T-helper 17 cell (primary cell): ENCODE data around the gene BRCA1. TPM values are rescaled to one million over a fixed set of nuclear protein-coding genes. Genes with fewer than 3 reads are reported as not detected.
A peak's percentile ranks its signal among the peaks of the same experiment; 100 is the strongest.

ENCODE experiments used
- ATAC-seq: fragments of 150-1000 bp; cut with Tn5 transposase; 2 replicates; pipeline ENCODE4 v1.10.0; 2021; ENCODE audit warnings: mild to moderate bottlenecking, moderate library complexity
- DNase-seq, 3 donors: peaks; one replicate each; pipeline versions ENCODE4 v3.0.0 to v3.0.0-alpha.2; 2020 to 2021
- H3K9me3 ChIP-seq: one replicate; pipeline ENCODE4 v1.7.0; 2013; ENCODE audit warnings: low read length, mild to moderate bottlenecking; ENCODE audit not compliant: control insufficient read depth, poor library complexity, severe bottlenecking
- H3K27ac Mint-ChIP-seq: one replicate; pipeline ENCODE4 v1.8.0; 2022; ENCODE audit warnings: mild to moderate bottlenecking, moderate library complexity, mixed read lengths
- H3K27me3 Mint-ChIP-seq: one replicate; pipeline ENCODE4 v1.8.0; 2022; ENCODE audit warnings: mixed read lengths
- H3K36me3 Mint-ChIP-seq: one replicate; pipeline ENCODE4 v1.8.0; 2022; ENCODE audit warnings: low read depth, mixed read lengths
- H3K4me1 Mint-ChIP-seq: one replicate; pipeline ENCODE4 v1.8.0; 2022; ENCODE audit warnings: mild to moderate bottlenecking, mixed read lengths
- H3K4me3 Mint-ChIP-seq: one replicate; pipeline ENCODE4 v1.8.0; 2022; ENCODE audit warnings: mild to moderate bottlenecking, moderate library complexity, mixed read lengths
- total RNA-seq, 4 donors: library from RNA in 2 of 4; stranded (reverse) in 2 of 4; gene quantifications; one replicate each; pipeline ENCODE4 v1.2.3 and lab custom pipeline; 2022 to 2026

The BRCA1 gene
- total RNA-seq, 2 donors from 2014 or later, result 2.1 to 3.4 TPM

- DNase-seq (no peak), ATAC-seq (no peak)
- Mint-ChIP-seq H3K4me3 (no peak overlapping the region), H3K36me3 (no peaks in the 10 kb centered on the region), H3K27me3 (no peaks in the 10 kb centered on the region), H3K27ac (no peak overlapping the region), H3K4me1 (peaks cover 2% of the 10 kb centered on the region)
- H3K9me3 ChIP-seq, result no peaks in the 10 kb centered on the region
Observed at GRCh38 chr17:43039646-43040045, 85.5 kb downstream of the BRCA1 start.

DNA sequence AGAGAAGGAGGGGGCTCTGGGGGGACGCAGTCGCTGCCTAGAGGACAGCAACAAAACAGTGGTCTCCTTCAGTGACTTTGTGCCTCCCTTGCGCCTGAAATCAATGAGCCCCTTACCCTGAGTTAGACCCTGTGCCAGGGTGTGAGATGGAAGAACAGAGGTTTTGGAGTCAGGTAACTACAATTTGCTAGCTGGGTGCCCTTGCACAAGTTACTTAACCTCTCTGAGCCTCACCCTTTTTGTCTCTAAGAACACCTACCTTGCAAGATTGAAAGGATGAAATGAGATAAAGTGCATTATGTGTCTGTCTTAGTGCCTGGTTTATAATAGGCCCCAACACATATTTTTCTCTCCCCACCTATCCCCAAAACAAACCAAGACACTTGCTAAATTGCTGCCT, 90.3 kb downstream of the BRCA1 start:
- no peak for ATAC-seq
- no peak for DNase-seq
- H3K27ac Mint-ChIP-seq, result peak overlapping the region; percentile 63

DNA sequence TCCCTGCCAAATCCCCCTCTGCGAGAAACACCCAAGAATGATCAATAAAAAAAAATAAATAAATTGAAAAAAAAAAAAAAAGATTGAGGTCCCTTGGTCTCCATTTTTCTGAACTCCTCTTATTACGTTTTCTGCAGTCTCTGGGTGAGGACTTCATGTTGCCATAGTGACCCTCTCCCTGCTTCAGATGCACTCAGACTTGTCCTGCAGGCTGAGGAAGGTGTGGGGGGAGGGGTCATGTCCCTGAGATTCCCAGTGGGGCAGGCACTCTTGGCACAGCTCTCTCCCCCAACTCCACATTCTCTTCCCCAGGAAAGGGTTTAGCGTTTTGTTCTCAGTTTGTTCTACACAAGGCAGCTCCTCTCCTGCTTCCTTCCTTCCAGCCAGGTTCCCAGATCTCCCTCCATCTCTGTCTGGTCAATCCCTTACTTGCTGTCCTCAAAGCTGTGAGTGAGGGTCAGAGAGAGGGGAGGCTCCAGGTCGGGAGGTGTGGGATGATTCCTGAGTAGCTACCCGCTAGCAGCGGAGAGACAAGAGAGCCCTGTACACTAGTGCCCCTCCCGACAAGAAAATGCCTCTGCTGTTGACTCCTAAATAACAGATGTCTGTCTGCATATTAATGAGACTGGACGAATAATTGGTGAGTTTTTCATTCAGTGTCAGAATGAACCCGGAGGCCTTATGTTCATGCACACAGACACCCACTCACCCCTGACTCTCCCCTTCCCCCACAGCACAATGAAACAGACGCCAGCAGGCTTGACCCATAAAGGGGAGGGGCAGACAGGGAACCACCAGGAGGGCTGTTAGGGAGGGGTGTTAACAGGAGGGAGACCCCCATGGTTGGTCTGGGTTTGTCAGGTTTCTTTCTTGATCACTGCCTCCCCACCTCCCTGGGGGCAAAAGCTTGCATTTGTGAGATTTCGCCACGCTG, 90.9 kb downstream of the BRCA1 start:
- ATAC-seq, result no peak
- no peak for DNase-seq
- no peaks in the 10 kb centered on the region for H3K9me3 ChIP-seq
- no peak overlapping the region for H3K4me3 Mint-ChIP-seq
- no peaks in the 10 kb centered on the region for H3K27me3 Mint-ChIP-seq
- H3K27ac Mint-ChIP-seq, result no peak overlapping the region
- H3K36me3 Mint-ChIP-seq, result no peaks in the 10 kb centered on the region
- peaks cover 2% of the 10 kb centered on the region for H3K4me1 Mint-ChIP-seq

More for the DNA sequence above, 90.3 kb downstream of the BRCA1 start:
- Mint-ChIP-seq H3K4me3 (peak overlapping the region; percentile 56), H3K36me3 (no peaks in the 10 kb centered on the region), H3K27me3 (no peaks in the 10 kb centered on the region), H3K4me1 (peaks cover 2% of the 10 kb centered on the region)
- H3K9me3 ChIP-seq, result no peaks in the 10 kb centered on the region

- DNase-seq (no peak), ATAC-seq (no peak)
- no peak overlapping the region for H3K27ac Mint-ChIP-seq
- no peak overlapping the region for H3K4me3 Mint-ChIP-seq
- H3K9me3 ChIP-seq, result no peaks in the 10 kb centered on the region
- H3K27me3 Mint-ChIP-seq, result no peaks in the 10 kb centered on the region
- H3K4me1 Mint-ChIP-seq, result peaks cover 4% of the 10 kb centered on the region
- no peaks in the 10 kb centered on the region for H3K36me3 Mint-ChIP-seq
Observed at GRCh38 chr17:43031666-43032065, 93.5 kb downstream of the BRCA1 start.

DNA sequence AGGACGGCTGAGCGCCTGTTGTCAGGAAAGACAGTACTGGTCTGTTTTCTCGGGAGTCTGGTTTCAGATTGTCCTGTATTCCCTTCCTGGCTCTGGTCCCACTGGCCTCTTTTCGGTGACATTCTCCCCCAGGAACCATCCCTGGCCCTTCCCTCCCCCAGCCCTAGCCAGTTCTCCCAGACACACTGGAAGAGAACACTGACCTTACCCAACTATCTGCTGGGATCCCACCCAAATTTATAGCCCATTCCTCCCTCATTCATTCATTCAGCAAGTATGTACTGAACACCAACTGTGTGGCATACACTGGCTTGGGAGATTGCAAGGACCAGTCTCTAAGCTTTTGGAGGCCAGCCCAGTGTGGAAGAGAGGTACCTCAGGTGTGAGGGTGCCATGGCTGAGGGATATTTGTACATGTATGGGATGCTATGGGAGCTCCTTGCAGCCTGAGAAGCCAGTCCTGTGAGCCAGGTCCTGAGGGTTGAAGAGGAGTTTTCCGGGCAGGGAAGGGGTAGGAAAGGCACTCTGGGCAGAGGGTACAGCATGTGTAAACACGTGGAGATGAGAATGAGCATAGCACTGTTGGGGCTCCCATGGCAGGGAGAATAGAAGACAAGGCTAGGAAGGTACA, 94.9 kb downstream of the BRCA1 start:
- Mint-ChIP-seq H3K27me3 (no peaks in the 10 kb centered on the region), H3K36me3 (no peaks in the 10 kb centered on the region), H3K4me3 (no peak overlapping the region), H3K4me1 (peaks cover 5% of the 10 kb centered on the region), H3K27ac (peak overlapping the region; percentile 62)
- DNase-seq (no peak), ATAC-seq (no peak)
- H3K9me3 ChIP-seq, result no peaks in the 10 kb centered on the region

DNA sequence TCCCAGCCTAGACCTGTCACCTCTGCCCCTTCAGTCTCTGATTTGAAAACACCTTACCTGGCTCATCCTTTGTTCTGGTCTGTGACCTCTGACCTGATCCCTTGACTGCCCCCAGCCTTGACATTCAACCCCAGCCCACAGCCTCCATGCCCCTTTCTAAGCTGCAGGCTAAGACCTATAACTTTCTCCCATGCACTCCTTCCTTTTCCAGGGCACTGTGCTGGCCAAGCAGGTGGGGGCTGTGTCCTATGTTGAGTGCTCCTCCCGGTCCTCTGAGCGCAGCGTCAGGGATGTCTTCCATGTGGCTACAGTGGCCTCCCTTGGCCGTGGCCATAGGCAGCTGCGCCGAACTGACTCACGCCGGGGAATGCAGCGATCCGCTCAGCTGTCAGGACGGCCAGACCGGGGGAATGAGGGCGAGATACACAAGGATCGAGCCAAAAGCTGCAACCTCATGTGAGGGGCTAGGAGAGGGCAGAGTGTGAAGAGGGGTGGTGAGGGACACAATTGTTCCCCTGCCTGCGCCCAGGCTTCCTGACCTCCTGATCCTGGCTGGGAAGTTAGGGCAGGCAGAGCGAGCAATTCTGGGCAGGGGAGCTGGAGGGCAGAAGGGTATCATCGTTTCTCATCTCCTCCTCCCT, 96.8 kb downstream of the BRCA1 start:
- Mint-ChIP-seq H3K4me1 (peaks cover 12% of the 10 kb centered on the region), H3K4me3 (peak overlapping the region; percentile 57), H3K27ac (peak overlapping the region; percentile 51), H3K36me3 (no peaks in the 10 kb centered on the region), H3K27me3 (no peaks in the 10 kb centered on the region)
- ATAC-seq, result no peak
- no peaks in the 10 kb centered on the region for H3K9me3 ChIP-seq
- DNase-seq, result no peak

- H3K27me3 Mint-ChIP-seq, result no peaks in the 10 kb centered on the region
- H3K9me3 ChIP-seq, result no peaks in the 10 kb centered on the region
- peak overlapping the region; percentile 51 for H3K27ac Mint-ChIP-seq
- DNase-seq (no peak), ATAC-seq (no peak)
- H3K36me3 Mint-ChIP-seq, result no peaks in the 10 kb centered on the region
- H3K4me1 Mint-ChIP-seq, result peaks cover 12% of the 10 kb centered on the region
- peak overlapping the region; percentile 57 for H3K4me3 Mint-ChIP-seq
Observed at GRCh38 chr17:43027091-43028032, 97.8 kb downstream of the BRCA1 start.

- peak overlapping the region; percentile 25 for H3K4me3 Mint-ChIP-seq
- peak overlapping the region; percentile 95 for H3K27ac Mint-ChIP-seq
- DNase-seq, result no peak
Observed at GRCh38 chr17:43026595-43026994, 98.6 kb downstream of the BRCA1 start.

GRCh38 chr17:43025766-43026537, 99.2 kb downstream of the BRCA1 start:
- no peaks in the 10 kb centered on the region for H3K36me3 Mint-ChIP-seq
- H3K27ac Mint-ChIP-seq, result peak overlapping the region; percentile 95
- H3K4me3 Mint-ChIP-seq, result peak overlapping the region; percentile 92
- H3K27me3 Mint-ChIP-seq, result no peaks in the 10 kb centered on the region
- H3K9me3 ChIP-seq, result no peaks in the 10 kb centered on the region
- DNase-seq, result no peak
- no peak for ATAC-seq
- peaks cover 16% of the 10 kb centered on the region for H3K4me1 Mint-ChIP-seq

More at GRCh38 chr17:43026595-43026994, 98.6 kb downstream of the BRCA1 start:
- Mint-ChIP-seq H3K27me3 (no peaks in the 10 kb centered on the region), H3K4me1 (peaks cover 12% of the 10 kb centered on the region), H3K36me3 (no peaks in the 10 kb centered on the region)
- H3K9me3 ChIP-seq, result no peaks in the 10 kb centered on the region
- no peak for ATAC-seq

- no peaks in the 10 kb centered on the region for H3K9me3 ChIP-seq
- no peaks in the 10 kb centered on the region for H3K27me3 Mint-ChIP-seq
- DNase-seq, result no peak
- H3K27ac Mint-ChIP-seq, result peak overlapping the region; percentile 95
- no peaks in the 10 kb centered on the region for H3K36me3 Mint-ChIP-seq
- peak overlapping the region; percentile 92 for H3K4me3 Mint-ChIP-seq
- ATAC-seq, result no peak
- peaks cover 21% of the 10 kb centered on the region for H3K4me1 Mint-ChIP-seq
Observed at GRCh38 chr17:43025290-43025657, 99.9 kb downstream of the BRCA1 start.

DNA sequence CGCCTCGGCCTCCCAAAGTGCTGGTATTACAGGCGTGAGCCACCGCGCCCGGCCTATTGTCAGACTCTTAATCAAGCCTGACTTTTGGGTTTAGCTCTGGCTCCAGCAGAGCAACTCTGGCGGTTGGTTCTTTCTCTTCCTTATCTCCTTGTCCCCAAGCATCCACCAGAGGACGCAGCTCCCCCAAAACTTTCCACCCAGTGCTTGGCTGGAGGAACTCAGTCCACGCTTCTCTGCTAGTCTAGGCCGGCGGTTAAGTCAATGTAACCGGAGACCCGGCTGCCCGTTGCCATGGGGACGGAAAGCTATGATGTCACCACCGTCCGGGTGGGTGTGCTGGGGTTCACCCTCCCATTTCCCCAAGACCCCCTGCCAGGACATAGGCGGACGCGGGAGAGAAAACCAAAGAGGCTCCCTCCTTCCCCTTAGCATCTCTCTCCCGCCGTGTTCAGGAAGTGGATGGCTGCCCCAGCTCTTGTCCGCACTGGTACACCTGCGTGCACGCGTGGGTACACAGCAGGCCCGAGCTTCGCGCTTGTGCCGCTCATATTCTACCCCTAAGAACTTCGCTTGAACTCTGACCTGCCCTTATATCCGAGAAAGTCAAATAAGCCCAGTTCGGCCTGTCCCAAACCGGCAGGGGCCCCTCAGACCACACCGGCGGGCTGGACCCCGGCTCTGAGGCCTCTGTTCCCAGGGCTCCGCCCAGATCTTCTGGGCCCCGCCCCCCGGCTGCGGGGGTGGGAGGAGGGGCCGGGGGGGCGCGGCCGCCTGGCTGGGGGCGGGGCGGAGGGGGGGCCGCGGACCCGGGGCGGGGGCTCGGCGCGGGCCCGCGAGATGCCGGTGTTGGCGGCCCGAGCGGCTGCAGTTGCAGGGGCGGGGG, 100.5 kb downstream of the BRCA1 start, which contains the start of gene RND2:
RND2 (plus strand) TSS at position 825 of the 883 bp plus-strand sequence. CDS start 117 bp downstream, outside the sequence.
- H3K4me1 Mint-ChIP-seq, result peaks cover 27% of the 10 kb centered on the region
- H3K9me3 ChIP-seq, result no peaks in the 10 kb centered on the region
- no peaks in the 10 kb centered on the region for H3K36me3 Mint-ChIP-seq
- H3K4me3 Mint-ChIP-seq, result peak within 1 kb of the TSS; percentile 92
- ATAC-seq (peak; percentile 72), DNase-seq (peak; percentile 63 to 75 (median 71))
- H3K27me3 Mint-ChIP-seq, result no peaks in the 10 kb centered on the region
- peak within 1 kb of the TSS; percentile 95 for H3K27ac Mint-ChIP-seq
